ENCODE measurements around the gene TMEM150B.

- TF ChIP-seq CTCF (conservative IDR thresholded peaks at IDR 0.05; ENCODE audit: low read depth in 2 of 2) (no peak), NANOG (IDR thresholded peaks at IDR 0.05; ENCODE audit: borderline replicate concordance) (no peak), EZH2phosphoT487 (IDR thresholded peaks at IDR 0.05; ENCODE audit: unreplicated experiment) (no peak), ETS1 (IDR thresholded peaks at IDR 0.05) (no peak), REST (IDR thresholded peaks at IDR 0.05; ENCODE audit: unreplicated experiment) (no peak), POLR2AphosphoS5 (IDR thresholded peaks at IDR 0.05; ENCODE audit: low read depth) (no peak), EZH2 (IDR thresholded peaks at IDR 0.05; ENCODE audit: low read depth, unreplicated experiment) (no peak), JUNB (IDR thresholded peaks at IDR 0.05; ENCODE audit: unreplicated experiment) (no peak), STAT1 (IDR thresholded peaks at IDR 0.05; ENCODE audit: unreplicated experiment) (no peak), CREB1 (CRISPR knock-in tag; IDR thresholded peaks at IDR 0.05; ENCODE audit: low read depth) (no peak), ZNF114 (CRISPR knock-in tag; IDR thresholded peaks at IDR 0.05) (no peak)
Measured at GRCh38 chr19:55278391-55279135, 46.6 kb downstream of the TMEM150B start.

Data from GM23338 (cell line).